ENCODE data around the gene MAPT.

DNA sequence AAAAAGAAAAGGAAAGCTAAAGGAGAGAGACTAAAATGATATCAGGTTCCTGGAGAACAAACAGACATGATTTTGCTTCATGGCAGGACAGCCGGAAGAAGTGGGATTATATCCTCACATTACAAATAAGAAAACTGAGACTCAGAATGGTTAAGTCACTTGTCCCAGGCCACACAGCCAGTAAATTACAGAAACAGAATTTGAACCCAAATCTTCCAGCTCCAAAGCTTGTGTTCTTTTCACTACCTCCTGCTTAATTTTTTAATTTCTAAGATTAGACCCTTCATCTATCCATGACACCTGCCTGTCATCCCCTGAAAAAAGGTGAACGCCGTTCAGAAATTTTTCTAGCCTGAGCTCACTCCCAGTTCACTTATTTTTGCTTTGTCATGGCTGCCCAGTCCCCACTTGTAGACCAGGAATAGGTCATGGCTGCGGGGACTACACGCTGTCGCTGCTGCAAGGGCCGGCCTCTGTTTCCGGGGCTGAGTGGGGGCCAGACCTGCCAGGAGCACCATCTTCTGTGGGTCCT is 36.1 kb downstream of the MAPT start:
- TF ChIP-seq, protein P1, sequence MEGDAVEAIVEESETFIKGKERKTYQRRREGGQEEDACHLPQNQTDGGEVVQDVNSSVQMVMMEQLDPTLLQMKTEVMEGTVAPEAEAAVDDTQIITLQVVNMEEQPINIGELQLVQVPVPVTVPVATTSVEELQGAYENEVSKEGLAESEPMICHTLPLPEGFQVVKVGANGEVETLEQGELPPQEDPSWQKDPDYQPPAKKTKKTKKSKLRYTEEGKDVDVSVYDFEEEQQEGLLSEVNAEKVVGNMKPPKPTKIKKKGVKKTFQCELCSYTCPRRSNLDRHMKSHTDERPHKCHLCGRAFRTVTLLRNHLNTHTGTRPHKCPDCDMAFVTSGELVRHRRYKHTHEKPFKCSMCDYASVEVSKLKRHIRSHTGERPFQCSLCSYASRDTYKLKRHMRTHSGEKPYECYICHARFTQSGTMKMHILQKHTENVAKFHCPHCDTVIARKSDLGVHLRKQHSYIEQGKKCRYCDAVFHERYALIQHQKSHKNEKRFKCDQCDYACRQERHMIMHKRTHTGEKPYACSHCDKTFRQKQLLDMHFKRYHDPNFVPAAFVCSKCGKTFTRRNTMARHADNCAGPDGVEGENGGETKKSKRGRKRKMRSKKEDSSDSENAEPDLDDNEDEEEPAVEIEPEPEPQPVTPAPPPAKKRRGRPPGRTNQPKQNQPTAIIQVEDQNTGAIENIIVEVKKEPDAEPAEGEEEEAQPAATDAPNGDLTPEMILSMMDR (IDR thresholded peaks at IDR 0.05; ENCODE audit: borderline replicate concordance, extremely low read depth, low read length, poor library complexity, severe bottlenecking), result no peak
- TF ChIP-seq EZH2 (IDR thresholded peaks at IDR 0.05; ENCODE audit: borderline replicate concordance, low read depth, low read length, severe bottlenecking), result no peak
